Ovary (tissue), 3 donors: ENCODE results near the gene POLK.

ENCODE experiments used
- CTCF ChIP-seq, 3 donors: fragments of 450-650 bp in 2 of 3; fragments of 200-600 bp in 1 of 3; IDR thresholded peaks; one replicate each; pipeline versions ENCODE4 v1.5.1 to v1.8.0; 2016 to 2022; ENCODE audit warnings: antibody characterized with exemption in 3 of 3, mild to moderate bottlenecking in 1 of 3
- EP300 ChIP-seq: sonication (generic); formaldehyde crosslinking; IDR thresholded peaks from one replicate; pipeline ENCODE4 v1.6.1; 2017; ENCODE audit warnings: antibody characterized with exemption
- POLR2A ChIP-seq: fragments of 450-650 bp; IDR thresholded peaks from one replicate; pipeline ENCODE4 v1.6.1; 2017; ENCODE audit warnings: antibody characterized with exemption, mild to moderate bottlenecking, moderate library complexity
- donor health status: DM: no; HTN: no; CAD: no.

GRCh38 chr5:75538211-75538610 is 26.5 kb downstream of the POLK start:
- no peak for TF ChIP-seq EP300
- TF ChIP-seq CTCF (IDR thresholded peaks at IDR 0.05) = no peak
- TF ChIP-seq POLR2A = no peak
